Spleen (tissue), 11 donors: Measurements from ENCODE around the gene ELK1. TPM values are rescaled to one million over a fixed set of nuclear protein-coding genes. Genes with fewer than 3 reads are reported as not detected.
"Not testable (repeated sequence)": the region's sequence is repeated elsewhere in the genome, so short reads cannot be mapped to it uniquely, and the experiment has no call there.

ENCODE experiments used
- DNase-seq: peaks from one replicate; pipeline ENCODE4 v3.0.0-alpha.2; 2020
- H3K27ac ChIP-seq, 8 donors: fragments of 200-600 bp; sonication (generic) in 7 of 8; 1 replicate in 4 of 8; 2 replicates in 4 of 8; pipeline versions ENCODE4 v1.5.0 to v1.8.0; 2016 to 2021; ENCODE audit warnings: inconsistent platforms in 4 of 8, mild to moderate bottlenecking in 4 of 8, moderate library complexity in 1 of 8
- H3K27me3 ChIP-seq, 7 donors: fragments of 200-600 bp; sonication (generic) in 6 of 7; replicated peaks in 1 of 7; 1 replicate in 4 of 7; 2 replicates in 3 of 7; pipeline versions ENCODE4 v1.5.0 to v1.8.0; 2016 to 2021; ENCODE audit warnings: inconsistent platforms in 3 of 7, mild to moderate bottlenecking in 1 of 7
- H3K36me3 ChIP-seq, 6 donors: fragments of 200-600 bp; sonication (generic) in 5 of 6; 1 replicate in 4 of 6; 2 replicates in 2 of 6; pipeline versions ENCODE4 v1.5.0 to v1.8.0; 2016 to 2021; ENCODE audit warnings: inconsistent platforms in 2 of 6
- H3K4me1 ChIP-seq, 6 donors: fragments of 200-600 bp; sonication (generic) in 5 of 6; 1 replicate in 3 of 6; 2 replicates in 3 of 6; pipeline versions ENCODE4 v1.5.0 to v1.8.0; 2016 to 2021; ENCODE audit warnings: inconsistent platforms in 3 of 6
- H3K4me3 ChIP-seq, 8 donors: fragments of 200-600 bp; sonication (generic) in 7 of 8; 1 replicate in 4 of 8; 2 replicates in 4 of 8; pipeline versions ENCODE4 v1.5.0 to v1.8.0; 2016 to 2021; ENCODE audit warnings: inconsistent platforms in 4 of 8, mild to moderate bottlenecking in 4 of 8, moderate library complexity in 2 of 8
- H3K9me3 ChIP-seq, 8 donors: fragments of 200-600 bp; sonication (generic) in 7 of 8; 1 replicate in 4 of 8; 2 replicates in 4 of 8; pipeline versions ENCODE4 v1.5.0 to v1.8.0; 2016 to 2021; ENCODE audit warnings: inconsistent platforms in 4 of 8
- CTCF ChIP-seq, 11 experiments: fragments of 200-600 bp in 7 of 11; fragments of 450-650 bp in 4 of 11; sonication (generic) in 4 of 11; IDR thresholded peaks in 8 of 11; conservative IDR thresholded peaks in 3 of 11; 1 replicate in 7 of 11; 2 replicates in 4 of 11; pipeline versions ENCODE4 v1.4.0 to v1.8.0; 2016 to 2021; ENCODE audit warnings: antibody characterized with exemption in 11 of 11, inconsistent platforms in 4 of 11, mild to moderate bottlenecking in 1 of 11
- POLR2A ChIP-seq, 3 donors: fragments of 450-650 bp; IDR thresholded peaks; one replicate each; pipeline ENCODE4 v1.5.1; 2017; ENCODE audit warnings: antibody characterized with exemption in 3 of 3, mild to moderate bottlenecking in 1 of 3
- POLR2AphosphoS5 ChIP-seq, 3 donors: sonication (generic); formaldehyde crosslinking; IDR thresholded peaks; one replicate each; pipeline ENCODE4 v1.5.1; 2017; ENCODE audit warnings: antibody characterized with exemption in 3 of 3
- WGBS, 5 donors: extraction: QIAGEN DNeasy Blood & Tissue Kit in 3 of 5; methylation state at CpG; one replicate each; pipeline versions ENCODE4 v1.1.5 to v1.1.7; 2013 to 2018; 5-methylcytosine and 5-hydroxymethylcytosine counted together
- intact Hi-C: fragments of 100-400 bp; cut with DNase I; formaldehyde crosslinking; loops from one replicate; pipeline ENCODE4 v1.15.0; 2023; ENCODE audit warnings: low total_unique reads
- polyA plus RNA-seq, 3 donors: library from polyadenylated mRNA; stranded (reverse); fragments of 200-250 nt; gene quantifications; one replicate each; pipeline ENCODE4 v1.2.1, GENCODE V29; 2013
- total RNA-seq, 7 donors: library from RNA; depleted of rRNA in 3 of 7; stranded (reverse); fragments of >200 nt in 3 of 7; fragmentation: NEBNext Ultra II Directional in 4 of 7; extraction: Animal tissue kit (Norgen Biotek cat#: 25700) in 4 of 7; gene quantifications; one replicate each; pipeline versions ENCODE4 v1.1.0 to v1.2.1, GENCODE V29; 2016 to 2021
- donor health status: healthy with polysubstance abuse.
- donor health status: DM: no; HTN: no; CAD: no; lungs with moderate emphysema.
- donor health status: DM: no; HTN: no; CAD: no.
- donor health status: Bipolar disorder and iron deficiency.
- donor health status: healthy.
- donor health status: DM: no; HTN: no; CAD: no.
- donor health status: DM: yes; HTN: yes; CAD: no.

Gene ELK1
- total and polyA plus RNA-seq, 10 donors, result 10.3 to 50.0 (median 29.5) TPM

- H3K4me1 ChIP-seq, result no peaks in the 10 kb centered on the region
Measured at GRCh38 chrX:47605024-47605423, 45.3 kb downstream of the ELK1 start.

GRCh38 chrX:47603125-47603524 lies 47.2 kb downstream of the ELK1 start:
- H3K27ac ChIP-seq, H3K4me3 ChIP-seq, H3K27me3 ChIP-seq, H3K36me3 ChIP-seq, H3K4me1 ChIP-seq, intact Hi-C loops, DNase-seq: not testable (repeated sequence)
- WGBS, 5 donors, result 89 to 100% (median 95%) methylated on average over 4 of the region's 4 CpGs
- H3K9me3 ChIP-seq, result peaks cover 0 to 38% (median 15%) of the 10 kb centered on the region in 8 donors

More at GRCh38 chrX:47605024-47605423, 45.3 kb downstream of the ELK1 start:
- H3K27ac ChIP-seq, result no peak overlapping the region
- no peaks in the 10 kb centered on the region for H3K36me3 ChIP-seq
- H3K4me3 ChIP-seq, result no peak overlapping the region
- WGBS, 5 donors, result 65 to 74% (median 71%) methylated on average over 6 to 9 of the region's 9 CpGs
- H3K27me3 ChIP-seq, result no peaks in the 10 kb centered on the region
- H3K9me3 ChIP-seq, result peaks cover 0 to 19% (median 5%) of the 10 kb centered on the region in 8 donors
- no peak for TF ChIP-seq POLR2A (IDR thresholded peaks at IDR 0.05)
- TF ChIP-seq POLR2AphosphoS5 (IDR thresholded peaks at IDR 0.05), result no peak
- TF ChIP-seq CTCF (IDR thresholded peaks at IDR 0.05 in 8 of 11, conservative IDR thresholded peaks at IDR 0.05 in 3 of 11), result no peak
- DNase-seq, result no peak
- intact Hi-C loops, result no loop called here

GRCh38 chrX:47597222-47597621 lies 53.1 kb downstream of the ELK1 start:
- H3K9me3 ChIP-seq, result peaks cover 5 to 56% (median 29%) of the 10 kb centered on the region in 8 donors
- no peak overlapping the region for H3K4me3 ChIP-seq
- DNase-seq, result no peak
- TF ChIP-seq POLR2AphosphoS5 (IDR thresholded peaks at IDR 0.05) (no peak), POLR2A (IDR thresholded peaks at IDR 0.05) (no peak), CTCF (IDR thresholded peaks at IDR 0.05 in 8 of 11, conservative IDR thresholded peaks at IDR 0.05 in 3 of 11) (no peak)
- WGBS, 5 donors, result 79 to 96% (median 91%) methylated on average over 3 of the region's 3 CpGs
- H3K36me3 ChIP-seq, result no peaks in the 10 kb centered on the region
- no peaks in the 10 kb centered on the region for H3K4me1 ChIP-seq
- H3K27ac ChIP-seq, result no peak overlapping the region
- intact Hi-C loops, result no loop called here
- no peaks in the 10 kb centered on the region for H3K27me3 ChIP-seq

- Histone ChIP-seq H3K4me1 (no peaks in the 10 kb centered on the region), H3K27me3 (no peaks in the 10 kb centered on the region), H3K4me3 (no peak overlapping the region), H3K9me3 (peaks cover 5 to 50% (median 29%) of the 10 kb centered on the region in 8 donors), H3K36me3 (no peaks in the 10 kb centered on the region), H3K27ac (no peak overlapping the region)
- TF ChIP-seq POLR2AphosphoS5 (IDR thresholded peaks at IDR 0.05) (no peak), CTCF (IDR thresholded peaks at IDR 0.05 in 8 of 11, conservative IDR thresholded peaks at IDR 0.05 in 3 of 11) (no peak), POLR2A (IDR thresholded peaks at IDR 0.05) (no peak)
- intact Hi-C loops, result no loop called here
- no peak for DNase-seq
- 74 to 93% (median 83%) methylated on average over 2 of the region's 2 CpGs for WGBS, 5 donors
Measured at GRCh38 chrX:47596256-47596655, 54.1 kb downstream of the ELK1 start.

- DNase-seq, result no peak
- 64 to 71% (median 69%) methylated on average over 1 of the region's 1 CpG for WGBS, 5 donors
- H3K27ac ChIP-seq, result no peak overlapping the region
Measured at GRCh38 chrX:47595716-47596251, 54.6 kb downstream of the ELK1 start.

More at GRCh38 chrX:47595716-47596251, 54.6 kb downstream of the ELK1 start:
- TF ChIP-seq POLR2AphosphoS5 (IDR thresholded peaks at IDR 0.05), result no peak
- TF ChIP-seq POLR2A (IDR thresholded peaks at IDR 0.05), result no peak
- intact Hi-C loops, result no loop called here
- H3K4me1 ChIP-seq, result no peaks in the 10 kb centered on the region
- peaks cover 5 to 49% (median 29%) of the 10 kb centered on the region in 8 donors for H3K9me3 ChIP-seq
- no peaks in the 10 kb centered on the region for H3K27me3 ChIP-seq
- H3K36me3 ChIP-seq, result no peaks in the 10 kb centered on the region
- H3K4me3 ChIP-seq, result no peak overlapping the region
